Measurements from ENCODE around the gene PDE4D. TPM values are rescaled to one million over a fixed set of nuclear protein-coding genes. Genes with fewer than 3 reads are reported as not detected.

The PDE4D gene
- total RNA-seq, 1 donor from 2014 or later = 14.2 TPM

DNA sequence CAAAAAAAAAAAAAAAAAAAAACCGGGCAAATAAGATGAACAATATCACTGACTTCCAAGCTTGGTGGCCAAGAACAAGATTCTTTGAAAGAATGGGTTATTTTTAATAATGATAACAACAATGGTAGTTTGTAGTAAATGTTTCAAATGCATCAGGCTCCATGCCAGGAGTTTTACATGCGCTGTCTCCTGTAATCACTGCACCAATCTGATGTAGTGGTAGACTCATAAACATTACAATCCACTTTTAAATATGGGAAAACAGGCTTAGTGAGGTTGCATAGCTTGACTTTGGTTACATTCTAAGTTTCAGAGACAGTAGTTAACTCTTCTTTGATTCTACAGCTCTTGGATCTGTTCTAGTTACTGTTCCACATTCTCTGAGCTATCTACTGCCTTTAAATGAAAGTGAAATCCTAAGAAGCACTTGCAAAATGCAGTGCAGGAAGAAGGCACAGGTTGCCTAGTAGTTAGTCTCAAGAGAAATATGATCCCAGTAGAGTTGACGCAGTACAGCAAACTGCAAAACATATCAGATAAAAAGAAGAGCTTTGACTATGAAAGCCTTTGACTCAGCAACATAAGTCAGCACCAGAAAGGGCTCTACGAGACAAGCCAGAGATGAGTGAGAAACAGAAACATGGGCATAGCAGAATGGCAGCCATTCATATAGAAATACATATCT lies 62.1 kb downstream of the PDE4D start:
- Histone ChIP-seq H3K27ac (ENCODE audit: low read depth, low read length) (no peak overlapping the region), H2AFZ (ENCODE audit: low read depth, low read length) (no peak overlapping the region), H3K4me1 (ENCODE audit: insufficient read depth, low read length) (peaks cover 15% of the 10 kb centered on the region), H3K27me3 (ENCODE audit: insufficient read depth, low read length) (no peaks in the 10 kb centered on the region), H4K20me1 (ENCODE audit: insufficient read depth, low read length) (no peaks in the 10 kb centered on the region), H3K9me3 (ENCODE audit: insufficient read depth, low read depth, low read length) (no peaks in the 10 kb centered on the region), H3K79me2 (ENCODE audit: insufficient read depth, low read length) (no peaks in the 10 kb centered on the region), H3K4me3 (ENCODE audit: insufficient read depth, low read depth, low read length) (no peak overlapping the region), H3K9ac (ENCODE audit: low read length) (no peak overlapping the region), H3K4me2 (ENCODE audit: low read length) (no peak overlapping the region), H3K36me3 (ENCODE audit: insufficient read depth, low read length) (no peaks in the 10 kb centered on the region)
- DNase-seq (ENCODE audit: low read depth) (peak; percentile 53), FAIRE-seq (no peak)
- H3K36me3 Mint-ChIP-seq (ENCODE audit: low read depth, unreplicated experiment) = no peaks in the 10 kb centered on the region
- no peaks in the 10 kb centered on the region for H3K27me3 Mint-ChIP-seq (ENCODE audit: low read depth, unreplicated experiment)
- H3K4me1 Mint-ChIP-seq (ENCODE audit: low read depth, unreplicated experiment) = peaks cover 53% of the 10 kb centered on the region
- TF ChIP-seq, protein P1, sequence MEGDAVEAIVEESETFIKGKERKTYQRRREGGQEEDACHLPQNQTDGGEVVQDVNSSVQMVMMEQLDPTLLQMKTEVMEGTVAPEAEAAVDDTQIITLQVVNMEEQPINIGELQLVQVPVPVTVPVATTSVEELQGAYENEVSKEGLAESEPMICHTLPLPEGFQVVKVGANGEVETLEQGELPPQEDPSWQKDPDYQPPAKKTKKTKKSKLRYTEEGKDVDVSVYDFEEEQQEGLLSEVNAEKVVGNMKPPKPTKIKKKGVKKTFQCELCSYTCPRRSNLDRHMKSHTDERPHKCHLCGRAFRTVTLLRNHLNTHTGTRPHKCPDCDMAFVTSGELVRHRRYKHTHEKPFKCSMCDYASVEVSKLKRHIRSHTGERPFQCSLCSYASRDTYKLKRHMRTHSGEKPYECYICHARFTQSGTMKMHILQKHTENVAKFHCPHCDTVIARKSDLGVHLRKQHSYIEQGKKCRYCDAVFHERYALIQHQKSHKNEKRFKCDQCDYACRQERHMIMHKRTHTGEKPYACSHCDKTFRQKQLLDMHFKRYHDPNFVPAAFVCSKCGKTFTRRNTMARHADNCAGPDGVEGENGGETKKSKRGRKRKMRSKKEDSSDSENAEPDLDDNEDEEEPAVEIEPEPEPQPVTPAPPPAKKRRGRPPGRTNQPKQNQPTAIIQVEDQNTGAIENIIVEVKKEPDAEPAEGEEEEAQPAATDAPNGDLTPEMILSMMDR (IDR thresholded peaks at IDR 0.05; ENCODE audit: insufficient read depth, low read depth, low read length) = no peak
- TF ChIP-seq EZH2 (IDR thresholded peaks at IDR 0.05; ENCODE audit: insufficient read depth, low read length) = no peak
- no peak overlapping the region for H3K4me3 Mint-ChIP-seq (ENCODE audit: unreplicated experiment)
- peak overlapping the region; percentile 55 for H3K27ac Mint-ChIP-seq (ENCODE audit: unreplicated experiment)
- no peaks in the 10 kb centered on the region for H3K9me3 Mint-ChIP-seq (ENCODE audit: unreplicated experiment)

DNA sequence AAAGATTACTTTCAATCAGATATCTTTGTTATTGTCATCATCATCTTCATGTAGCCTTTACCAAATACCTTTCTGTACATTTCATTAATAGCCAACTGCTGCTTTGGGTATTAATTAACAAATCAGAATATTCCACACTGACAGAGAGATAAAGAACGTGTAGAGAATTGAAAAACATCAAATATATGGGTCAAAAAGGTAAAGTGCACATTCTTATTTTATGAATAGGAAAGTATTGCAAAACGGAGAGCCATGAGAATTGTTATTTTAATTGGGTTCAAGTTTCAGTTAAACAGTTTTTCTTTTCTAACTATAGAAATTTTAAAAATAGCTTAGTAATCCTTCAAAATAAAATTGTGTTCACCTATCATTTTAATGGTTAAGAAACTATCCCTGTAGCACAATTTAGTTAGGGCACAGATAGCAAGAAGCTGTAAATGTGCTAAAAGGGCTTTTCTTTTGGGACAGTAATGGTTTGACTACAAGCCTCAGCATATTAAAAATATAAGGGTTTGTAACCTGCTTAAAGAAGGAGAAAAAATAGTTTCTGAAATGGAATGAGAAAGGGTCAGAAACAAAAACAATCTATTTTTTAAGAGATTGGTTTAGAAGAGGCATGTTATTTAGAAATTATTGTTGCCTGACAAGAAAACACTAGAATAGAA lies 62.9 kb downstream of the PDE4D start:
- H3K27me3 Mint-ChIP-seq (ENCODE audit: low read depth, unreplicated experiment) = no peaks in the 10 kb centered on the region
- Histone ChIP-seq H3K27me3 (ENCODE audit: insufficient read depth, low read length) (no peaks in the 10 kb centered on the region), H3K36me3 (ENCODE audit: insufficient read depth, low read length) (no peaks in the 10 kb centered on the region), H3K9me3 (ENCODE audit: insufficient read depth, low read depth, low read length) (no peaks in the 10 kb centered on the region), H2AFZ (ENCODE audit: low read depth, low read length) (no peak overlapping the region), H3K4me2 (ENCODE audit: low read length) (no peak overlapping the region), H3K4me1 (ENCODE audit: insufficient read depth, low read length) (peaks cover 15% of the 10 kb centered on the region), H3K9ac (ENCODE audit: low read length) (no peak overlapping the region), H3K4me3 (ENCODE audit: insufficient read depth, low read depth, low read length) (no peak overlapping the region), H4K20me1 (ENCODE audit: insufficient read depth, low read length) (no peaks in the 10 kb centered on the region), H3K79me2 (ENCODE audit: insufficient read depth, low read length) (no peaks in the 10 kb centered on the region), H3K27ac (ENCODE audit: low read depth, low read length) (no peak overlapping the region)
- H3K9me3 Mint-ChIP-seq (ENCODE audit: unreplicated experiment) = no peaks in the 10 kb centered on the region
- H3K4me1 Mint-ChIP-seq (ENCODE audit: low read depth, unreplicated experiment) = peaks cover 58% of the 10 kb centered on the region
- no peak for FAIRE-seq
- TF ChIP-seq, protein P1 (IDR thresholded peaks at IDR 0.05; ENCODE audit: insufficient read depth, low read depth, low read length) = no peak
- no peak for TF ChIP-seq EZH2 (IDR thresholded peaks at IDR 0.05; ENCODE audit: insufficient read depth, low read length)
- no peak overlapping the region for H3K4me3 Mint-ChIP-seq (ENCODE audit: unreplicated experiment)
- H3K27ac Mint-ChIP-seq (ENCODE audit: unreplicated experiment) = peak overlapping the region; percentile 55
- no peak for DNase-seq (ENCODE audit: low read depth)
- H3K36me3 Mint-ChIP-seq (ENCODE audit: low read depth, unreplicated experiment) = no peaks in the 10 kb centered on the region

DNA sequence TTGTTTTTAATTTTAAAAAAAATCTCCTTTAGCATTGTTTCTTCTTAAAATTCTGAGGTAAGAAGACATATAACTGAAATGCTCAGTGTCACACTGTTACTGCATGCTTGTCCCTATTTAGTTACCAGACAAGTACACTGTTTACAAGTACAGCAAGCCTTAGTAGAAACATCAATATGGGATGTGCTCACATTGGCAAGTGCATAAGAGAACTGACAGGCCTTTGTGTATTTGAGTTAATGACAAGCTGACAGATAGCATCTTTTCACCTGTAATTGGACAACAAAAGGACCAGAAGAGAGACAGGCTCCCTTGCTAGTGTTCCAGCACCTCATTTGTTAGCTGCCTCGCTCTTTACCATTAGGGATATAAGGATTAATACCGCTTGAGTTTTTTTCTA lies 63.6 kb downstream of the PDE4D start:
- H3K9me3 Mint-ChIP-seq (ENCODE audit: unreplicated experiment) = no peaks in the 10 kb centered on the region
- H3K36me3 ChIP-seq (ENCODE audit: insufficient read depth, low read length) = no peaks in the 10 kb centered on the region
- no peaks in the 10 kb centered on the region for H3K36me3 Mint-ChIP-seq (ENCODE audit: low read depth, unreplicated experiment)
- no peaks in the 10 kb centered on the region for H3K27me3 ChIP-seq (ENCODE audit: insufficient read depth, low read length)
- H3K4me2 ChIP-seq (ENCODE audit: low read length) = peak overlapping the region; percentile 12
- peak overlapping the region; percentile 93 for H3K27ac Mint-ChIP-seq (ENCODE audit: unreplicated experiment)
- H3K79me2 ChIP-seq (ENCODE audit: insufficient read depth, low read length) = no peaks in the 10 kb centered on the region
- no peak for DNase-seq (ENCODE audit: low read depth)
- TF ChIP-seq, protein P1 (IDR thresholded peaks at IDR 0.05; ENCODE audit: insufficient read depth, low read depth, low read length) = no peak
- no peak for TF ChIP-seq EZH2 (IDR thresholded peaks at IDR 0.05; ENCODE audit: insufficient read depth, low read length)
- H3K4me1 Mint-ChIP-seq (ENCODE audit: low read depth, unreplicated experiment) = peaks cover 59% of the 10 kb centered on the region
- H3K9ac ChIP-seq (ENCODE audit: low read length) = no peak overlapping the region
- H3K9me3 ChIP-seq (ENCODE audit: insufficient read depth, low read depth, low read length) = no peaks in the 10 kb centered on the region
- FAIRE-seq = no peak
- H3K4me3 ChIP-seq (ENCODE audit: insufficient read depth, low read depth, low read length) = no peak overlapping the region
- H3K27me3 Mint-ChIP-seq (ENCODE audit: low read depth, unreplicated experiment) = no peaks in the 10 kb centered on the region
- H2AFZ ChIP-seq (ENCODE audit: low read depth, low read length) = no peak overlapping the region
- H3K4me1 ChIP-seq (ENCODE audit: insufficient read depth, low read length) = peaks cover 15% of the 10 kb centered on the region
- H3K4me3 Mint-ChIP-seq (ENCODE audit: unreplicated experiment) = no peak overlapping the region
- H3K27ac ChIP-seq (ENCODE audit: low read depth, low read length) = peak overlapping the region; percentile 13
- no peaks in the 10 kb centered on the region for H4K20me1 ChIP-seq (ENCODE audit: insufficient read depth, low read length)

Data from astrocyte (in vitro differentiated cells and primary cell).